Spleen (tissue), 11 donors: Measurements from ENCODE around the gene ALG14. TPM values are rescaled to one million over a fixed set of nuclear protein-coding genes. Genes with fewer than 3 reads are reported as not detected.
A peak's percentile ranks its signal among the peaks of the same experiment; 100 is the strongest.

Source experiments
- DNase-seq: peaks from one replicate; pipeline ENCODE4 v3.0.0-alpha.2; 2020
- H3K27ac ChIP-seq, 8 donors: fragments of 200-600 bp; sonication (generic) in 7 of 8; 1 replicate in 4 of 8; 2 replicates in 4 of 8; pipeline versions ENCODE4 v1.5.0 to v1.8.0; 2016 to 2021; ENCODE audit warnings: inconsistent platforms in 4 of 8, mild to moderate bottlenecking in 4 of 8, moderate library complexity in 1 of 8
- H3K27me3 ChIP-seq, 7 donors: fragments of 200-600 bp; sonication (generic) in 6 of 7; replicated peaks in 1 of 7; 1 replicate in 4 of 7; 2 replicates in 3 of 7; pipeline versions ENCODE4 v1.5.0 to v1.8.0; 2016 to 2021; ENCODE audit warnings: inconsistent platforms in 3 of 7, mild to moderate bottlenecking in 1 of 7
- H3K36me3 ChIP-seq, 6 donors: fragments of 200-600 bp; sonication (generic) in 5 of 6; 1 replicate in 4 of 6; 2 replicates in 2 of 6; pipeline versions ENCODE4 v1.5.0 to v1.8.0; 2016 to 2021; ENCODE audit warnings: inconsistent platforms in 2 of 6
- H3K4me1 ChIP-seq, 6 donors: fragments of 200-600 bp; sonication (generic) in 5 of 6; 1 replicate in 3 of 6; 2 replicates in 3 of 6; pipeline versions ENCODE4 v1.5.0 to v1.8.0; 2016 to 2021; ENCODE audit warnings: inconsistent platforms in 3 of 6
- H3K4me3 ChIP-seq, 8 donors: fragments of 200-600 bp; sonication (generic) in 7 of 8; 1 replicate in 4 of 8; 2 replicates in 4 of 8; pipeline versions ENCODE4 v1.5.0 to v1.8.0; 2016 to 2021; ENCODE audit warnings: inconsistent platforms in 4 of 8, mild to moderate bottlenecking in 4 of 8, moderate library complexity in 2 of 8
- H3K9me3 ChIP-seq, 8 donors: fragments of 200-600 bp; sonication (generic) in 7 of 8; 1 replicate in 4 of 8; 2 replicates in 4 of 8; pipeline versions ENCODE4 v1.5.0 to v1.8.0; 2016 to 2021; ENCODE audit warnings: inconsistent platforms in 4 of 8
- POLR2A ChIP-seq, 3 donors: fragments of 450-650 bp; IDR thresholded peaks; one replicate each; pipeline ENCODE4 v1.5.1; 2017; ENCODE audit warnings: antibody characterized with exemption in 3 of 3, mild to moderate bottlenecking in 1 of 3
- POLR2AphosphoS5 ChIP-seq, 3 donors: sonication (generic); formaldehyde crosslinking; IDR thresholded peaks; one replicate each; pipeline ENCODE4 v1.5.1; 2017; ENCODE audit warnings: antibody characterized with exemption in 3 of 3
- WGBS, 5 donors: extraction: QIAGEN DNeasy Blood & Tissue Kit in 3 of 5; methylation state at CpG; one replicate each; pipeline versions ENCODE4 v1.1.5 to v1.1.7; 2013 to 2018; 5-methylcytosine and 5-hydroxymethylcytosine counted together
- intact Hi-C: fragments of 100-400 bp; cut with DNase I; formaldehyde crosslinking; loops from one replicate; pipeline ENCODE4 v1.15.0; 2023; ENCODE audit warnings: low total_unique reads
- polyA plus RNA-seq, 3 donors: library from polyadenylated mRNA; stranded (reverse); fragments of 200-250 nt; gene quantifications; one replicate each; pipeline ENCODE4 v1.2.1, GENCODE V29; 2013
- total RNA-seq, 7 donors: library from RNA; depleted of rRNA in 3 of 7; stranded (reverse); fragments of >200 nt in 3 of 7; fragmentation: NEBNext Ultra II Directional in 4 of 7; extraction: Animal tissue kit (Norgen Biotek cat#: 25700) in 4 of 7; gene quantifications; one replicate each; pipeline versions ENCODE4 v1.1.0 to v1.2.1, GENCODE V29; 2016 to 2021
- TF ChIP-seq, protein P1 (sequence below), 11 experiments: fragments of 200-600 bp in 7 of 11; fragments of 450-650 bp in 4 of 11; sonication (generic) in 4 of 11; IDR thresholded peaks in 8 of 11; conservative IDR thresholded peaks in 3 of 11; 1 replicate in 7 of 11; 2 replicates in 4 of 11; pipeline versions ENCODE4 v1.4.0 to v1.8.0; 2016 to 2021; ENCODE audit warnings: antibody characterized with exemption in 11 of 11, inconsistent platforms in 4 of 11, mild to moderate bottlenecking in 1 of 11
- donor health status: healthy with polysubstance abuse.
- donor health status: DM: no; HTN: no; CAD: no; lungs with moderate emphysema.
- donor health status: DM: no; HTN: no; CAD: no.
- donor health status: Bipolar disorder and iron deficiency.
- donor health status: healthy.
- donor health status: DM: no; HTN: no; CAD: no.
- donor health status: DM: yes; HTN: yes; CAD: no.

ALG14 gene
- total and polyA plus RNA-seq, 10 donors = 0.78 to 6.0 (median 1.2) TPM

DNA sequence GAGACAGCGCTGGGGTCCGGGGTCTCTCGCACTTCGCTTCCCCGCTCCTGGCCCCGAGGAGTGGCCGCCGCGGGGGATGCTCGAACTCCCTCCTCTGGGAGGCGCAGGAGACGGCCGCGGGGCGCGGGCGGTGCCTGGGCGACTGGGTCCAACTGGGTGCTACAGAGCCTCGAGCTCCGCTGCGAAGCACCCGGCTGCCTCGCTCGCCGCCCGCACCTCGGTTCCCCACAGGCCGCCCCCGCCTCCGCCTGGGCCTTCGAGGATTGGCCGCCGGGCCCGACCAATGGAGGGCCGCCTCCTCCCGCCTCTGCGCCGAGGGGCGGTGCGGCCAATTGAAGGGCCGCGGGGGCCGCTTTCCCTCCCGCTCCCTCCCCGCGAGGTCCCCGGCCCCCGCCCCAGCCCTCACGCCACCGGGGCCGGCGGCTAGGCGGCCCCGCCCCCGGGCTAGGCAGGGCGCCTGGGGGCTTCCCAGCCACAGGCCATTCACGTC is 145.8 kb downstream of the ALG14 start, which contains the start of gene CNN3:
Gene CNN3, minus strand, starts transcription at position 196 of the 490 bp plus-strand sequence. CDS start 216 bp downstream, outside the sequence.
- peak within 1 kb of the TSS; percentile 86 to 95 (median 94) for H3K27ac ChIP-seq
- no peaks in the 10 kb centered on the region for H3K9me3 ChIP-seq
- intact Hi-C loops = no loop called here
- TF ChIP-seq POLR2AphosphoS5 (IDR thresholded peaks at IDR 0.05) (peak; percentile 91 to 97 (median 95)), POLR2A (IDR thresholded peaks at IDR 0.05) (peak in 1 of 3 donors; percentile 84)
- TF ChIP-seq, protein P1, sequence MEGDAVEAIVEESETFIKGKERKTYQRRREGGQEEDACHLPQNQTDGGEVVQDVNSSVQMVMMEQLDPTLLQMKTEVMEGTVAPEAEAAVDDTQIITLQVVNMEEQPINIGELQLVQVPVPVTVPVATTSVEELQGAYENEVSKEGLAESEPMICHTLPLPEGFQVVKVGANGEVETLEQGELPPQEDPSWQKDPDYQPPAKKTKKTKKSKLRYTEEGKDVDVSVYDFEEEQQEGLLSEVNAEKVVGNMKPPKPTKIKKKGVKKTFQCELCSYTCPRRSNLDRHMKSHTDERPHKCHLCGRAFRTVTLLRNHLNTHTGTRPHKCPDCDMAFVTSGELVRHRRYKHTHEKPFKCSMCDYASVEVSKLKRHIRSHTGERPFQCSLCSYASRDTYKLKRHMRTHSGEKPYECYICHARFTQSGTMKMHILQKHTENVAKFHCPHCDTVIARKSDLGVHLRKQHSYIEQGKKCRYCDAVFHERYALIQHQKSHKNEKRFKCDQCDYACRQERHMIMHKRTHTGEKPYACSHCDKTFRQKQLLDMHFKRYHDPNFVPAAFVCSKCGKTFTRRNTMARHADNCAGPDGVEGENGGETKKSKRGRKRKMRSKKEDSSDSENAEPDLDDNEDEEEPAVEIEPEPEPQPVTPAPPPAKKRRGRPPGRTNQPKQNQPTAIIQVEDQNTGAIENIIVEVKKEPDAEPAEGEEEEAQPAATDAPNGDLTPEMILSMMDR (IDR thresholded peaks at IDR 0.05 in 8 of 11, conservative IDR thresholded peaks at IDR 0.05 in 3 of 11) = no peak
- peak; percentile 93 for DNase-seq
- no peaks in the 10 kb centered on the region for H3K36me3 ChIP-seq
- peaks cover 0 to 50% (median 16%) of the 10 kb centered on the region in 7 donors for H3K27me3 ChIP-seq
- peak within 1 kb of the TSS; percentile 59 to 76 (median 60) for H3K4me3 ChIP-seq
- peaks cover 8 to 78% (median 52%) of the 10 kb centered on the region in 6 donors for H3K4me1 ChIP-seq
- 0 to 1% (median 1%) methylated on average over 17 to 57 of the region's 57 CpGs for WGBS, 5 donors

- Histone ChIP-seq H3K27me3 (peaks cover 0 to 50% (median 16%) of the 10 kb centered on the region in 7 donors), H3K9me3 (no peaks in the 10 kb centered on the region), H3K36me3 (no peaks in the 10 kb centered on the region), H3K4me1 (peaks cover 8 to 84% (median 52%) of the 10 kb centered on the region in 6 donors), H3K4me3 (peak overlapping the region; percentile 59 to 76 (median 60)), H3K27ac (peak overlapping the region; percentile 86 to 95 (median 94))
- DNase-seq = peak; percentile 83
- TF ChIP-seq POLR2AphosphoS5 (IDR thresholded peaks at IDR 0.05) = no peak
- TF ChIP-seq, protein P1 (IDR thresholded peaks at IDR 0.05 in 8 of 11, conservative IDR thresholded peaks at IDR 0.05 in 3 of 11) = peak in 8 of 11 experiments; percentile 8 to 48 (median 39)
- TF ChIP-seq POLR2A (IDR thresholded peaks at IDR 0.05) = no peak
- intact Hi-C loops = no loop called here
- WGBS, 5 donors = 1 to 2% (median 1%) methylated on average over 16 to 78 of the region's 78 CpGs
These were observed 146.4 kb downstream of the ALG14 start for GRCh38 chr1:94926126-94926914.

DNA sequence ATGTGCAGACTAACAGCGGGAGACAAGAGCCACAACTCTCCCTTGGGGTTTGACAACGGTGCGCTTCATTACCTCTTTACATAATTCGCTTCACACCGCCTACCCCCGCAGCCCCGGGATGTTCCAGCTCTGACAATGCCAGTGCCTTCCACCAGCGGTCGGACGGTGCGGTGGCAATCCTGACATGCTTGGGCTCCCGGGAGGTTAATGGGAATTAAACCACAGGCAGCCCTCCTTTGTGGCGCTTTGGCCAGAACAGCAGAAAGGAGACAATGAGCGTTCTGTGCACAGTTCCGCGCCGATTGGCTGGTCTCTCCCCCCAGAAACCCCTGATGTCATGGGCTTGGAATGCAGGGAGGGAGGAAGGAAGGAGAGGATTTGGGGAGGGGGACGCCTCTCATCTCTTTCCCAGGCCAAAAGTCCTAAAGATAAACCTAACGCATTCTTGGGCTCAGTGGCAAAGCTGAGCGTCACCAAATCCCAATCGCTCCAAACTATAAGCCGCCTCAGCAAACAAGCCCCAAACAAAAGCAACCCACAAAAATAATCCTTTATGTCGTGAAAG is 147.1 kb downstream of the ALG14 start:
- peaks cover 8 to 89% (median 52%) of the 10 kb centered on the region in 6 donors for H3K4me1 ChIP-seq

GRCh38 chr1:94925004-94925403 is 147.7 kb downstream of the ALG14 start:
- Histone ChIP-seq H3K27ac (peak overlapping the region in 7 of 8 donors; percentile 92 to 95 (median 94)), H3K36me3 (no peaks in the 10 kb centered on the region), H3K27me3 (peaks cover 0 to 50% (median 16%) of the 10 kb centered on the region in 7 donors), H3K4me1 (peaks cover 8 to 95% (median 58%) of the 10 kb centered on the region in 6 donors), H3K9me3 (no peaks in the 10 kb centered on the region), H3K4me3 (peak overlapping the region; percentile 59 to 76 (median 60))
- DNase-seq = no peak
- intact Hi-C loops = no loop called here
- TF ChIP-seq, protein P1 (IDR thresholded peaks at IDR 0.05 in 8 of 11, conservative IDR thresholded peaks at IDR 0.05 in 3 of 11) = no peak
- WGBS, 5 donors = 12 to 26% (median 16%) methylated on average over 2 of the region's 2 CpGs

More for the DNA sequence above, 147.1 kb downstream of the ALG14 start:
- Histone ChIP-seq H3K27ac (peak overlapping the region; percentile 86 to 95 (median 94)), H3K9me3 (no peaks in the 10 kb centered on the region), H3K36me3 (no peaks in the 10 kb centered on the region), H3K27me3 (peaks cover 0 to 50% (median 16%) of the 10 kb centered on the region in 7 donors), H3K4me3 (peak overlapping the region; percentile 59 to 76 (median 60))
- intact Hi-C loops = no loop called here
- 4 to 9% (median 5%) methylated on average over 23 of the region's 23 CpGs for whole genome bisulfite sequencing, 5 donors
- no peak for DNase-seq
- TF ChIP-seq POLR2A (IDR thresholded peaks at IDR 0.05) (no peak), POLR2AphosphoS5 (IDR thresholded peaks at IDR 0.05) (peak in 2 of 3 donors; percentile 58 to 64)

Other genes with a start within 250 kb of the ALG14 start
- gene CNN3, start 145.8 kb downstream of the ALG14 start, total RNA-seq = 100 to 1,000 TPM in 6 of 7 donors, 10 to 100 TPM in 1; 83.8 to 124 (median 111) TPM
- 10 to 100 TPM; 27.4 to 94.1 (median 54.8) TPM for gene CNN3, start 145.8 kb downstream of the ALG14 start, polyA plus RNA-seq
- 10 to 100 TPM in 1 of 7 donors, 1 to 10 TPM in 3, under 1 TPM in 3; 0.63 to 12.5 (median 1.7) TPM for gene TLCD4, start 44.4 kb upstream of the ALG14 start, total RNA-seq
- gene TLCD4, start 44.4 kb upstream of the ALG14 start, polyA plus RNA-seq = under 1 TPM; 0.11 to 0.26 (median 0.21) TPM
- gene RWDD3, start 161.3 kb upstream of the ALG14 start, total RNA-seq = 10 to 100 TPM; 13.8 to 27.1 (median 18.1) TPM
- 10 to 100 TPM; 36.1 to 41.2 (median 41.1) TPM for gene RWDD3, start 161.3 kb upstream of the ALG14 start, polyA plus RNA-seq